PFSK-1 (cell line): ENCODE measurements around the gene ZNF232.

ENCODE experiments used
- SIN3A ChIP-seq: IDR thresholded peaks from 2 replicates; pipeline ENCODE4 v1.6.1; 2012; ENCODE audit warnings: mild to moderate bottlenecking, low read length, moderate library complexity, borderline replicate concordance; ENCODE audit not compliant: insufficient read depth
- TF ChIP-seq, protein P1 (sequence below), 2 experiments: IDR thresholded peaks; 2 replicates each; pipeline versions ENCODE4 v1.6.1 to v1.8.0; 2011 to 2012; ENCODE audit warnings: low read depth in 2 of 2, low read length in 2 of 2, control low read depth in 1 of 2, inconsistent platforms in 1 of 2, mild to moderate bottlenecking in 1 of 2, moderate library complexity in 1 of 2; ENCODE audit not compliant: insufficient read depth in 1 of 2

DNA sequence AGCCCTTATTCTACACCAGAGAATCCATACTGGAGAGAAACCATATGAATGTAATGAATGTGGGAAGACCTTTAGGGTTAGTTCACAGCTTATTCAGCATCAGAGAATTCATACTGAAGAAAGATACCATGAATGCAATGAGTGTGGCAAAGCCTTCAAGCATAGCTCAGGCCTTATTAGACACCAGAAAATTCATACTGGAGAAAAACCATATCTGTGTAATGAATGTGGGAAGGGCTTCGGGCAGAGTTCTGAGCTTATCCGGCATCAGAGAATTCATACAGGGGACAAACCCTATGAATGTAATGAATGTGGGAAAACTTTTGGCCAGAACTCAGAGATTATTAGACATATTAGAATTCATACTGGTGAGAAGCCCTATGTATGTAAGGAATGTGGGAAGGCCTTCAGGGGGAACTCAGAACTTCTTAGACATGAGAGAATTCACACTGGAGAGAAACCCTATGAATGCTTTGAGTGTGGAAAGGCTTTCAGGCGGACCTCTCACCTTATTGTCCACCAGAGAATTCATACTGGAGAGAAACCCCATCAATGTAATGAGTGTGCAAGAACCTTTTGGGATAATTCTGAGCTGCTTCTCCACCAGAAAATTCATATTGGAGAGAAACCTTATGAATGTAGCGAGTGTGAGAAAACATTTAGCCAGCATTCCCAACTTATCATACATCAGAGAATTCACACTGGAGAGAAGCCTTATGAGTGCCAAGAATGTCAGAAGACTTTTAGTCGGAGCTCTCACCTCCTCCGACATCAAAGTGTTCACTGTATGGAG is 19.3 kb downstream of the ZNF232 start:
- TF ChIP-seq, protein P1, sequence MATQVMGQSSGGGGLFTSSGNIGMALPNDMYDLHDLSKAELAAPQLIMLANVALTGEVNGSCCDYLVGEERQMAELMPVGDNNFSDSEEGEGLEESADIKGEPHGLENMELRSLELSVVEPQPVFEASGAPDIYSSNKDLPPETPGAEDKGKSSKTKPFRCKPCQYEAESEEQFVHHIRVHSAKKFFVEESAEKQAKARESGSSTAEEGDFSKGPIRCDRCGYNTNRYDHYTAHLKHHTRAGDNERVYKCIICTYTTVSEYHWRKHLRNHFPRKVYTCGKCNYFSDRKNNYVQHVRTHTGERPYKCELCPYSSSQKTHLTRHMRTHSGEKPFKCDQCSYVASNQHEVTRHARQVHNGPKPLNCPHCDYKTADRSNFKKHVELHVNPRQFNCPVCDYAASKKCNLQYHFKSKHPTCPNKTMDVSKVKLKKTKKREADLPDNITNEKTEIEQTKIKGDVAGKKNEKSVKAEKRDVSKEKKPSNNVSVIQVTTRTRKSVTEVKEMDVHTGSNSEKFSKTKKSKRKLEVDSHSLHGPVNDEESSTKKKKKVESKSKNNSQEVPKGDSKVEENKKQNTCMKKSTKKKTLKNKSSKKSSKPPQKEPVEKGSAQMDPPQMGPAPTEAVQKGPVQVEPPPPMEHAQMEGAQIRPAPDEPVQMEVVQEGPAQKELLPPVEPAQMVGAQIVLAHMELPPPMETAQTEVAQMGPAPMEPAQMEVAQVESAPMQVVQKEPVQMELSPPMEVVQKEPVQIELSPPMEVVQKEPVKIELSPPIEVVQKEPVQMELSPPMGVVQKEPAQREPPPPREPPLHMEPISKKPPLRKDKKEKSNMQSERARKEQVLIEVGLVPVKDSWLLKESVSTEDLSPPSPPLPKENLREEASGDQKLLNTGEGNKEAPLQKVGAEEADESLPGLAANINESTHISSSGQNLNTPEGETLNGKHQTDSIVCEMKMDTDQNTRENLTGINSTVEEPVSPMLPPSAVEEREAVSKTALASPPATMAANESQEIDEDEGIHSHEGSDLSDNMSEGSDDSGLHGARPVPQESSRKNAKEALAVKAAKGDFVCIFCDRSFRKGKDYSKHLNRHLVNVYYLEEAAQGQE (IDR thresholded peaks at IDR 0.05; ENCODE audit: insufficient read depth in 1 of 2, low read depth in 2 of 2, low read length in 2 of 2): no peak
- TF ChIP-seq SIN3A: no peak
